ENCODE results near the gene COQ10A. TPM values are rescaled to one million over a fixed set of nuclear protein-coding genes. Genes with fewer than 3 reads are reported as not detected.

COQ10A gene
- total and polyA plus RNA-seq, 2 of the 8 experiments (the other 6 are each of a cell fraction or from before 2014, with no cell fraction given) = 21.8 to 42.9 TPM

GRCh38 chr12:56234746-56235436 is 31.9 kb upstream of the COQ10A start (continued):
- TF ChIP-seq RAD21 (IDR thresholded peaks at IDR 0.05 in 1 of 2, conservative IDR thresholded peaks at IDR 0.05 in 1 of 2; ENCODE audit: low read depth in 2 of 2, low read length in 2 of 2) = no peak
- TF ChIP-seq HDAC6 (IDR thresholded peaks at IDR 0.05; ENCODE audit: low read depth, low read length) = no peak
- no peak for TF ChIP-seq RXRA (IDR thresholded peaks at IDR 0.05; ENCODE audit: insufficient read depth, low read depth, low read length)
- TF ChIP-seq CTCF (IDR thresholded peaks at IDR 0.05; ENCODE audit: control extremely low read depth in 1 of 3, insufficient read depth in 1 of 3, low read depth in 1 of 3, low read length in 3 of 3) = no peak
- TF ChIP-seq ZNF274 (IDR thresholded peaks at IDR 0.05; ENCODE audit: borderline replicate concordance, extremely low read depth, low read length) = no peak
- TF ChIP-seq, protein P1, sequence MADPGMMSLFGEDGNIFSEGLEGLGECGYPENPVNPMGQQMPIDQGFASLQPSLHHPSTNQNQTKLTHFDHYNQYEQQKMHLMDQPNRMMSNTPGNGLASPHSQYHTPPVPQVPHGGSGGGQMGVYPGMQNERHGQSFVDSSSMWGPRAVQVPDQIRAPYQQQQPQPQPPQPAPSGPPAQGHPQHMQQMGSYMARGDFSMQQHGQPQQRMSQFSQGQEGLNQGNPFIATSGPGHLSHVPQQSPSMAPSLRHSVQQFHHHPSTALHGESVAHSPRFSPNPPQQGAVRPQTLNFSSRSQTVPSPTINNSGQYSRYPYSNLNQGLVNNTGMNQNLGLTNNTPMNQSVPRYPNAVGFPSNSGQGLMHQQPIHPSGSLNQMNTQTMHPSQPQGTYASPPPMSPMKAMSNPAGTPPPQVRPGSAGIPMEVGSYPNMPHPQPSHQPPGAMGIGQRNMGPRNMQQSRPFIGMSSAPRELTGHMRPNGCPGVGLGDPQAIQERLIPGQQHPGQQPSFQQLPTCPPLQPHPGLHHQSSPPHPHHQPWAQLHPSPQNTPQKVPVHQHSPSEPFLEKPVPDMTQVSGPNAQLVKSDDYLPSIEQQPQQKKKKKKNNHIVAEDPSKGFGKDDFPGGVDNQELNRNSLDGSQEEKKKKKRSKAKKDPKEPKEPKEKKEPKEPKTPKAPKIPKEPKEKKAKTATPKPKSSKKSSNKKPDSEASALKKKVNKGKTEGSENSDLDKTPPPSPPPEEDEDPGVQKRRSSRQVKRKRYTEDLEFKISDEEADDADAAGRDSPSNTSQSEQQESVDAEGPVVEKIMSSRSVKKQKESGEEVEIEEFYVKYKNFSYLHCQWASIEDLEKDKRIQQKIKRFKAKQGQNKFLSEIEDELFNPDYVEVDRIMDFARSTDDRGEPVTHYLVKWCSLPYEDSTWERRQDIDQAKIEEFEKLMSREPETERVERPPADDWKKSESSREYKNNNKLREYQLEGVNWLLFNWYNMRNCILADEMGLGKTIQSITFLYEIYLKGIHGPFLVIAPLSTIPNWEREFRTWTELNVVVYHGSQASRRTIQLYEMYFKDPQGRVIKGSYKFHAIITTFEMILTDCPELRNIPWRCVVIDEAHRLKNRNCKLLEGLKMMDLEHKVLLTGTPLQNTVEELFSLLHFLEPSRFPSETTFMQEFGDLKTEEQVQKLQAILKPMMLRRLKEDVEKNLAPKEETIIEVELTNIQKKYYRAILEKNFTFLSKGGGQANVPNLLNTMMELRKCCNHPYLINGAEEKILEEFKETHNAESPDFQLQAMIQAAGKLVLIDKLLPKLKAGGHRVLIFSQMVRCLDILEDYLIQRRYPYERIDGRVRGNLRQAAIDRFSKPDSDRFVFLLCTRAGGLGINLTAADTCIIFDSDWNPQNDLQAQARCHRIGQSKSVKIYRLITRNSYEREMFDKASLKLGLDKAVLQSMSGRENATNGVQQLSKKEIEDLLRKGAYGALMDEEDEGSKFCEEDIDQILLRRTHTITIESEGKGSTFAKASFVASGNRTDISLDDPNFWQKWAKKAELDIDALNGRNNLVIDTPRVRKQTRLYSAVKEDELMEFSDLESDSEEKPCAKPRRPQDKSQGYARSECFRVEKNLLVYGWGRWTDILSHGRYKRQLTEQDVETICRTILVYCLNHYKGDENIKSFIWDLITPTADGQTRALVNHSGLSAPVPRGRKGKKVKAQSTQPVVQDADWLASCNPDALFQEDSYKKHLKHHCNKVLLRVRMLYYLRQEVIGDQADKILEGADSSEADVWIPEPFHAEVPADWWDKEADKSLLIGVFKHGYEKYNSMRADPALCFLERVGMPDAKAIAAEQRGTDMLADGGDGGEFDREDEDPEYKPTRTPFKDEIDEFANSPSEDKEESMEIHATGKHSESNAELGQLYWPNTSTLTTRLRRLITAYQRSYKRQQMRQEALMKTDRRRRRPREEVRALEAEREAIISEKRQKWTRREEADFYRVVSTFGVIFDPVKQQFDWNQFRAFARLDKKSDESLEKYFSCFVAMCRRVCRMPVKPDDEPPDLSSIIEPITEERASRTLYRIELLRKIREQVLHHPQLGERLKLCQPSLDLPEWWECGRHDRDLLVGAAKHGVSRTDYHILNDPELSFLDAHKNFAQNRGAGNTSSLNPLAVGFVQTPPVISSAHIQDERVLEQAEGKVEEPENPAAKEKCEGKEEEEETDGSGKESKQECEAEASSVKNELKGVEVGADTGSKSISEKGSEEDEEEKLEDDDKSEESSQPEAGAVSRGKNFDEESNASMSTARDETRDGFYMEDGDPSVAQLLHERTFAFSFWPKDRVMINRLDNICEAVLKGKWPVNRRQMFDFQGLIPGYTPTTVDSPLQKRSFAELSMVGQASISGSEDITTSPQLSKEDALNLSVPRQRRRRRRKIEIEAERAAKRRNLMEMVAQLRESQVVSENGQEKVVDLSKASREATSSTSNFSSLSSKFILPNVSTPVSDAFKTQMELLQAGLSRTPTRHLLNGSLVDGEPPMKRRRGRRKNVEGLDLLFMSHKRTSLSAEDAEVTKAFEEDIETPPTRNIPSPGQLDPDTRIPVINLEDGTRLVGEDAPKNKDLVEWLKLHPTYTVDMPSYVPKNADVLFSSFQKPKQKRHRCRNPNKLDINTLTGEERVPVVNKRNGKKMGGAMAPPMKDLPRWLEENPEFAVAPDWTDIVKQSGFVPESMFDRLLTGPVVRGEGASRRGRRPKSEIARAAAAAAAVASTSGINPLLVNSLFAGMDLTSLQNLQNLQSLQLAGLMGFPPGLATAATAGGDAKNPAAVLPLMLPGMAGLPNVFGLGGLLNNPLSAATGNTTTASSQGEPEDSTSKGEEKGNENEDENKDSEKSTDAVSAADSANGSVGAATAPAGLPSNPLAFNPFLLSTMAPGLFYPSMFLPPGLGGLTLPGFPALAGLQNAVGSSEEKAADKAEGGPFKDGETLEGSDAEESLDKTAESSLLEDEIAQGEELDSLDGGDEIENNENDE (IDR thresholded peaks at IDR 0.05; ENCODE audit: insufficient replicate concordance, low read length) = no peak
